ENCODE data around the gene CCL7.

GRCh38 chr17:34265711-34266110 lies 4.3 kb upstream of the CCL7 start:
- no peak for TF ChIP-seq CTCF (IDR thresholded peaks at IDR 0.05; ENCODE audit: low read depth, low read length, poor library complexity, severe bottlenecking)
- TF ChIP-seq EZH2phosphoT487 (IDR thresholded peaks at IDR 0.05; ENCODE audit: borderline replicate concordance, low read length), result no peak
